Tibial nerve (tissue), 3 donors: ENCODE results near the gene GRIK5.

Source experiments
- POLR2A ChIP-seq, 2 donors: fragments of 450-650 bp; IDR thresholded peaks; one replicate each; pipeline ENCODE4 v1.6.1; 2017; ENCODE audit warnings: antibody characterized with exemption in 2 of 2, mild to moderate bottlenecking in 2 of 2, moderate library complexity in 2 of 2
- TF ChIP-seq, protein P1 (sequence below), 5 experiments: fragments of 200-600 bp in 3 of 5; fragments of 450-650 bp in 2 of 5; sonication (generic) in 3 of 5; IDR thresholded peaks; one replicate each; pipeline ENCODE4 v1.5.1; 2016 to 2019; ENCODE audit warnings: antibody characterized with exemption in 5 of 5, mild to moderate bottlenecking in 3 of 5, moderate library complexity in 2 of 5

DNA sequence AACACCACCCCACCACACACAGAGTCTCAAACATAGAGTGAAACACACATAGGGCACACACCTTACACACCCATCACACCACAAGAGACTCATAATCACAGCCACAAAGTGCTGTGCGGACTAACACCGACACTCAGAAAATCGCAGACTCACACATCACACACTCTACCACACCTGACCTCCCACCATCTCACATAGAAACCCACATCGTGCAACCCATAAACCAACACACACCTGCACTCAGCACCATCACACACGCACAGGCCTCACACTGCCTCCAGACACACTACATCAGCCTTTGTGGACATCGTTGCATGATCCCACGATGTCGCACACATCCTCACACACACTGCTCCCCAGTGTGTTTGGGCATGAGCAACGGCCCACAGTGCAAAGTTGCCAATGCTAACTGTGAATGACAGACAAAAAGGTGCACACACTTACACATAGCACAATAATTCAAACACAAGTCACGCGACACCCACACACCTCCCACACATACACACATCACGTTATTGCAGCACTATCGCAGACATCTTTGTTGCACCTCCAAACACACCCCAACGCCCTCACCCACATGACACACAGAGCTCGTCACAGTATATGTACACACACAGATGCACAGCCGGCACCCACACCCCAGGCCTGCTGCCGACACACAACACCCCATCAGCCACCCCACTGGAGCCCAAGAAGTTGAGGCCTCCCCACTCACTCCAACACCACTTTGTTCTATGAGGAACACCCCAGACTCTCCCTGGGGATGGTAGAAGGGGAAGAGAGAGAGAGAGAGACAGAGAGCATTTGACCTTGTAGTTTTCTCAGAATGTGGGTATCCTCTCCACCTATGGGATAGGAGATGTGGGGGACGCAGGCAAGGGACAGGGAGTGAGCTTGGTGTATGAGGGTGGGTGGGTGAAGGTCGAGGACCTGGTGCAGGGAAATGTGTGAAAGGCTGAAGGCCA, 74.7 kb downstream of the GRIK5 start:
- TF ChIP-seq, protein P1, sequence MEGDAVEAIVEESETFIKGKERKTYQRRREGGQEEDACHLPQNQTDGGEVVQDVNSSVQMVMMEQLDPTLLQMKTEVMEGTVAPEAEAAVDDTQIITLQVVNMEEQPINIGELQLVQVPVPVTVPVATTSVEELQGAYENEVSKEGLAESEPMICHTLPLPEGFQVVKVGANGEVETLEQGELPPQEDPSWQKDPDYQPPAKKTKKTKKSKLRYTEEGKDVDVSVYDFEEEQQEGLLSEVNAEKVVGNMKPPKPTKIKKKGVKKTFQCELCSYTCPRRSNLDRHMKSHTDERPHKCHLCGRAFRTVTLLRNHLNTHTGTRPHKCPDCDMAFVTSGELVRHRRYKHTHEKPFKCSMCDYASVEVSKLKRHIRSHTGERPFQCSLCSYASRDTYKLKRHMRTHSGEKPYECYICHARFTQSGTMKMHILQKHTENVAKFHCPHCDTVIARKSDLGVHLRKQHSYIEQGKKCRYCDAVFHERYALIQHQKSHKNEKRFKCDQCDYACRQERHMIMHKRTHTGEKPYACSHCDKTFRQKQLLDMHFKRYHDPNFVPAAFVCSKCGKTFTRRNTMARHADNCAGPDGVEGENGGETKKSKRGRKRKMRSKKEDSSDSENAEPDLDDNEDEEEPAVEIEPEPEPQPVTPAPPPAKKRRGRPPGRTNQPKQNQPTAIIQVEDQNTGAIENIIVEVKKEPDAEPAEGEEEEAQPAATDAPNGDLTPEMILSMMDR (IDR thresholded peaks at IDR 0.05), result no peak
- TF ChIP-seq POLR2A (IDR thresholded peaks at IDR 0.05), result no peak
